CD4-positive, alpha-beta T cell treated with Interleukin-17A for 4 hours (primary cell): ENCODE results near the gene KRT71.
"Not testable (repeated sequence)": the region's sequence is repeated elsewhere in the genome, so short reads cannot be mapped to it uniquely, and the experiment has no call there.

Experiments used
- DNase-seq: peaks from one replicate; pipeline ENCODE4 v3.0.0-alpha.2; 2020; ENCODE audit warnings: mixed read lengths

The KRT71 gene

DNA sequence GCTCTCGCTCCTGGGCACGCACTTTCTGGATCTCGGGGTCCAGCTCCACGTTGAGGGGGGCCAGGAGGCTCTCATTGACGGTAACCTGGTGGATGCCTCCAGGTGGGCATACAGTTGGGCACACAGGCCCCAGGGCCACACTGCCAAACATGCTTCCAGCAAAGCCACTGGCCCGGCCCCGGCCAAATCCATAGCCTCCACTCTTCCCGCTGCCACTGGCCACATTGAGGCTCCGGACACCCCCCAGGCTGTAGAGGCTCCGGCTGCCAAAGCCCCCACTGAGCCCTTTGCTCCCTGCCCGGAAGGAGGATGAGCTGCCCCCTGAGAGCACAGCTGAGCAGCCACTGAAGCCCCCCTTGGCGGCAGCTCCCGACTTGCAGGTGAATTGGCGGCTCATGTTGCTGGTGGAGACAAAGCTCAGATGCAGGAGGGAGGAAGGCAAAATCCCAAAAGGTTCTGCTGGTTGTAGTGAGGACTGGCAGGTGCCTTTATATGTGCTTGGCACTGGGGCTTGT, at the start of gene KRT71:
Gene KRT71, minus strand, starts transcription at position 465 of the 515 bp plus-strand sequence. Its CDS starts 68 bp downstream, at position 397.
- DNase-seq: no peak

DNA sequence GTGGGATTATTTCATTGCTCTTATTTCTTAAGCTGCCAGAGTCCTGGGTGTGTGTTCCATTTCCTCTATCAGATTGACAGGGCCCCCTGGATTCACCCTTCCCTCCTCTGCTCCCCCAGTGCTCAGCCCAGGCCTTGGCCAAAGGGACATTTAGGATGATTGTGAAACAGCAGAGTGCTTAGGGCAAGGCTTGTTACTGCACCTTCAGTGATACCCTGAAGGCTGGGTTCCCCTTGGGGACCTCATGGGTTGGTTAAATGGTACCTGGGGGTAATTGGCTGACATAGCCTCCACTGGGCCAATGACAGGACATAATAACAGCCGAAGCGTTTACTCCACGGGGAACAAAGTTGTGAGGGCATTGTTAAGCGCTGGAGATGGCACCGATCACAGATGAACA, 49.6 kb upstream of the KRT71 start:
- no peak for DNase-seq

DNA sequence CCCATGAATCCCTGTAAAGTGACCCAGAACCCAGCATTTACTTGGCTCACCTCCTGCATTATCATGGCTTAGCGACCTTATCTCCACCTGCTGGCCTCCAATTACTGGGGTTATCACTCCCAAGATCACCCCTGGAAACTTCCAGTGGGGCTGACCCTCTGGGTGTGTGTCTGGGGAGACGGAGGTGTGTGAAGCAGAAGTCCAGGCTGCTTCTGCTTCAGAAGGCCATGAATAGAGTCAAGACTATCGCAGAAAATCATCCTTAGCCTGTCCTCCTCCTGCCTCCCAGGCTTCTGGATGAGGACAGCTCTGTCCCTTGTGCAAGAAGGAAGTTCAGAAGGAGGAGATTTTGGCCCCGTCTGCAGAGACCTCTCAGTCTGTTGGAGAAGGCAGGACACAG, 48.7 kb upstream of the KRT71 start:
- DNase-seq: no peak

DNA sequence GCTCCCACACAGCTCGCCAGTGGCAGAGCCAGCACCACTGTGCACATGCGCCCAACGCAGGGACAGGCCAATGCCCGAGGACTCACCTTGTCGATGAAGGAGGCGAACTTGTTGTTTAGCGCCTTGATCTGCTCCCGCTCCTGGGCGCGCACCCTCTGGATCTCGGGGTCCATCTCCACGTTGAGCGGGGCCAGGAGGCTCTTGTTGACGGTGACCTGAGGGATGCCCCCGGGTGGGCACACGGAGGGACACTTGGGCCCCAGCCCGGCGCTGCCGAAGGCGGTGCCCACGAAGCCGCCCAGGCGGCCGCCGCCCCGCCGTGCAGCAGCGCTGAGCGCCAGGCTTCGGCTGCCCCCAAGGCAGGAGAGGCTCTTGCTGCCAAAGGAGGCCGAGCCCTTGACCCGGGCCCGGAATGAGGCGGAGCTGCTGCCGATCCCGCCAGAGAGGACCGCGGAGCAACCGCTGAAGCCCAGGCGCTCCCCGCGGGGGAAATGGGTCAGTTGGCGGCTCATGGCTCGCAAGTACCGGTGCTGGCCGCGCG, 48.1 kb upstream of the KRT71 start, which contains the start of gene KRT72:
Gene KRT72, minus strand, starts transcription at position 523 of the 541 bp plus-strand sequence. Its CDS starts 11 bp downstream, at position 512.
- DNase-seq: no peak

DNA sequence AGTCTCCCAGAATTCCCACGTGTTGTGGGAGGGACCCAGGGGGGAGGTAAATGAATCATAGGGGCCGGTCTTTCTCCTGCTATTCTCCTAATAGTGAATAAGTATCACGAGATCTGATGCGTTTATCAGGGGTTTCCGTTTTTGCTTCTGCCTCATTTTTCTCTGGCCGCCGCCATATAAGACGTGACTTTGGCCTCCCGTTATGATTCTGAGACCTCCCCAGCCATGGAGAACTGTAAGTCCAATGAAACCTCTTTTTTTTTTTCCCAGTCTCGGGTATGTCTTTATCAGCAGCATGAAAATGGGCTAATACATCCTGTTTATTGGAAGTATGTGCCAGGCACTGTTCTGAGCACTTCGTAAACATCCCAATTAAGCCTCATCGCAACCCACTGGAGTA, 47.5 kb upstream of the KRT71 start:
- no peak for DNase-seq

DNA sequence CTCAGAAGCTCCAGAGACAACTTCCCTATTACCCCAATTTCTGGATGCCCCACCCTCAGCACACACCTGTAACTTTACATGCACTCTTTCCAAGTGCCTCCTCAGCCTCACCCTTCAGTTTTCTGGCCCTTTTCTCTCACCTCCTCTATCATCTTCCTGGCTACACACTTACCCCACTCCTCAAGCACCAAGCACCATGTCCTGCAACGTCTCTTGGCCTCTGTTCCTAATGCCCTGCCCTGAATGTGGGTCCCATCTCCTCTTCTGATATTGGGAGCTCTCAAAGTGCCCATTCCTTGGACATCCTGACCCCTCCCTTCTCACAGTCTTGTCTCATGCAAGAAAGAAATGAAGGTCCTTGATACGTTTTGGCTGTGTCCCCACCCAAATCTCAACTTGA, 47.1 kb upstream of the KRT71 start:
- no peak for DNase-seq

DNA sequence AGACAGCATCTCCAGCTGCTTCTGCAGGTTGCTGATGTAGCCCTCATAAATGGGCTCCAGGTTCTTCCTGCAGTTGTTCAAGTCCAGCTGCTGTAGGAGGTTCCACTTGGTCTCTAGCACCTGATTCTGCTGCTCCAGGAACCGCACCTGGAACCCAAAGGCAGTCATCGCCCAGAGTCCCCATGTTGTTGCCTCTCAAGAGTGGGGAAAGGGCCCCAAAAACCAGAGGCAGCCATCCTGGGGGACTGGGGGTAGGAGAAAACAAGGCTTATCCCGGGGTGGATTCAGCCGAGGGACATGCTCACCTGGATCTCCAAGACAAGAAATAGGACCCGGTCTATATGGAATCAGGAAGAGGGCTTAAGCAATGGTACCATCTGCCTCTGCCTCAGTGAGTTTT, 46.0 kb upstream of the KRT71 start:
- DNase-seq: no peak

DNA sequence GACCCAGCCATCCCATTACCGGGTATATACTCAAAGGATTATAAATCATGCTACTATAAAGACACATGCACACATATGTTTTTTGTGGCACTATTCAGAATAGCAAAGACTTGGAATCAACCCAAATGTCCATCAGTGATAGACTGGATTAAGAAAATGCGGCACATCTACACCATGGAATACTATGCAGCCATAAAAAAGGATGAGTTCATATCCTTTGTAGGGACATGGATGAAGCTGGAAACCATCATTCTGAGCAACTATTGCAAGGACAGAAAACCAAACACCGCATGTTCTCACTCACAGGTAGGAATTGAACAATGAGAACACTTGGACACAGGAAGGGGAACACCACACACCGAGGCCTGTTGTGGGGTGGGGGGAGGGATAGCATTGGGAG, 41.3 kb upstream of the KRT71 start:
- DNase-seq: not testable (repeated sequence)

DNA sequence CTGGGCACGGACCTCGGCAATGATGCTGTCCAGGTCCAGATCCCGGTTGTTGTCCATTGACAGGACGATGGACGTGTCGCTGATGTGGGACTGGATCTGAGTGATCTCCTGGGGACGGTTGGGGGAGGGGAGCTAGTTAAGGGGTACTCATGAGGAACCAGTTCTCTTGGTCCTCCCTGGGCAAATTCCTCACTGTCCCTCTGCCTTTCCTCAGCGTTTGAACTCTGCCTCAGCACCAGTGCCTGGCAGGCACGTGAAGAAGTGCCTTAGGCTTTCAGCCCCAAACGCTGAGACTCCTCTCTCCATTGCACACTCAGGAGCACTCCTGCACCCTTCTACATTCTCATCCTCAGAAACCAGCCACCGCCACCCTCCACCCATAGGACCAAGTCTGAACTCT, 38.6 kb upstream of the KRT71 start:
- DNase-seq: no peak

DNA sequence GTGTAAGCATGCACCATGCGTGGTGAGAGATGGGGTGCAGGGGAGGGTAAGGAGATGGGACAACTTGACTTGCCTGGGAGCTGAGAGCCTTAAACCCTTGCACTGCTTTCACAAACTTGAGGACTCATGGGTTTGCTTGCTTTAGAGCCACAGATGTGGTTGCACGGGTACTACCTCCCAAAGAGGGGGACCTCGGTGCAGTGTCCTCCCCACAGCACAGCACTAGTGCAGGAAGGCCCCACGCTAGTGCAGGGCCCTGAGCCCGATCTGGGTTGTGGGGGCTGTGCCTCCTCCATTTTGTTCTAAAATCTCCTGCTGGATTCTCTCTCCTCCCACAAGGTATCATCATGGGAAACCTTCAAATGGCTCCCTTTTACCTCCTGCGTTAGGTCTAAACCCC, 37.1 kb upstream of the KRT71 start:
- DNase-seq: no peak

DNA sequence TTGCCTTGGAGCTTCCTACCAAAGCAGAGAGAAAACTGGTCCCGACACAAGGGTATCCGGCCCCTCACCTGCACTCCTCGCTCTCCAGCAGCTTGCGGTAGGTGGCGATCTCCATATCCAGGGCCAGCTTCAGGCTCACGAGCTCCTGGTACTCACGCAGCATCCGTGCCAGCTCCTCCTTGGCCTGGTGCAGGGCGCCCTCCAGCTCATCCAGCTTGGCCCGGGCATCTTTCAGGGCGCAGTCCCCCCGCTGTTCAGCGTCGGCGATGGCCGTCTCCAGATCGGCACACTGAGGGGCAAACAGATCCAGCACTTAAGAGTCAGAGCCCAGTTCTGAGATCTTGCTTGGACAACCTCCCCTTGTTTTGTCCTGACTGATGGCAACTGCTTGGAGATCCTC, 34.6 kb upstream of the KRT71 start:
- no peak for DNase-seq

DNA sequence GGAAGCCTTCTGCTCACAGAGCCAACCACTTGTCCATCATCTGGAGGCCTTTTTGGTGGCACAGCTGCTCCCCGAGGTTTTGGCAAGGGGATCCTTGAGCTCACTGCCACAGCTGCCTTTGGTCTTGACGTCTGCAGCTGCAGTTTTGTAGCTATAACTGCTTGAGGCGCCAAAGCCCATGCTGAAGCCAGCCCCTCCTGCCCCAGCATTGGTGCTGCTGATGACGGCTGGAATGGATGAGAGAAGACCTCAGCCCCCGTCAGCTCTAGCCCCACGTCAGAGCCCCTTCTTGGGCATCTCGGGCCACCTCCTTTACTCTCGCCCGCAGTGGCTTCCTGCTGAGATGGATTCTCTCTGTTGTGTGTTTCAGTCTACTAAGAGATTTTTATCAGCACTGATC, 33.0 kb upstream of the KRT71 start:
- DNase-seq: peak; percentile 72

DNA sequence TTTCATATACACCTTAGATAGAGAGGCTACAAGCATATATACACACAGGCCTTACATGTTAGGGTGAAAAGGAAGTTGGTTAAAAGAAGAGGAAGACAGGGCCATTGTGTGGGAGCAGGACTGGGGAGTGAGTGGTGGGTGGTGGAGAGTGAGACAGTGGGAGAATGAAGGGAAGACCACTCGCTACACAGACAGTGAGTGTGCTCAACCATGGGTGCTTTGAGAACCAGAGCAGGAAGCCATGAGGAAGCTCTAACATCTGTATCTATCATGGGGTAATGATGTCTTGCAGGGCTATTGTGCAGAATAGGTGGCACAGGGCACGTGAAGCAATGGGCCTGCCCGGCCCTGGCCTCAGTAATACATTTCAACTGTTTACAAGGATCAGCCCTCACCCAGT, 32.1 kb upstream of the KRT71 start:
- no peak for DNase-seq

DNA sequence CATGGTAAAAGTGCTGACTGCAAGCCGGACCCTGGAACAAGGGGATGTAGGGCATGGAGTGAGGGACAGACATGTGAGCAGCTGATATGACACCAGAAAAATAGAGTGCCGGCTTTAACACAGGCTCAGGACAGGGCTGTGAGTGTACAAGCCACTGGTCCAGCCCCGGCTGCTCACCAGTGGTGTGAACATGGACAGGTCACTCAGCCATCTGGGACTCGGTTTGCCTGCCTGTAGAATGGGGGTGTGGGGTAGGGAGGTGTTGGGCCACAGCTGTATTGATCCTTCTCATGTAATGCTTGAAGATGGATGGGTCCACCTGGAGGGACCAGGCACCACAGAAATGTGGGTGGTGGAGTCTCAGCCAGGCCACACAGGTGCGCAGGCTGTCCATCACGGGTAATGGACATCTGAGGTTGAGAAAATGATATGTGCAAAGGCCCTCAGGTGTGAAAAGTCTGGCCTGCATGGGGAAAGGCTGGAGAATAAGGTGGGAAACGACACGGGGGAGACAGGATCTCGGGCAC, 31.3 kb upstream of the KRT71 start:
- DNase-seq: no peak

DNA sequence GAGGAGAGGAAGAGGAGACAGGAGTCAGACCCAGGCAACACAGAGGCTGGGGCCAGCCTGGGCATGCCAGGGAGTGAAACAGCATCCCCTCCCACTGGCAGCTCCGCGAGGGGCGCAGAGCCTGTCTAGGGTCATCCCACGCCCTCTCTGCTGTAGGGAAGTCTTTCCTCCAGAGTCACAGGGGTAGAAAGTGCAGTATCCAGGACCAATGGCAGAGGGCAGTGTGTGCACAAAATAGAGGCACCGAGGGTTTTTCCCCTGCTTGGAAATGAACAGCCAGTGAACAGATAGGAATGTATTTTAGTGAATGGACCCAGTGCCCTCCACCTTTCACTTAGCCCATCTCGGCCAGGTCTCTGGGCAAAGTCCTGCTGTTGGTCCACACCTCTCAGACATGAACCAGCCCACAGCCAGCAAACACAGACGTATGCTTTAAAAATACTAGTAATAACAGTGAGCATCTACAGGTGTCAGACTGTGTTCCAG, 30.1 kb upstream of the KRT71 start:
- peak; percentile 75 for DNase-seq

DNA sequence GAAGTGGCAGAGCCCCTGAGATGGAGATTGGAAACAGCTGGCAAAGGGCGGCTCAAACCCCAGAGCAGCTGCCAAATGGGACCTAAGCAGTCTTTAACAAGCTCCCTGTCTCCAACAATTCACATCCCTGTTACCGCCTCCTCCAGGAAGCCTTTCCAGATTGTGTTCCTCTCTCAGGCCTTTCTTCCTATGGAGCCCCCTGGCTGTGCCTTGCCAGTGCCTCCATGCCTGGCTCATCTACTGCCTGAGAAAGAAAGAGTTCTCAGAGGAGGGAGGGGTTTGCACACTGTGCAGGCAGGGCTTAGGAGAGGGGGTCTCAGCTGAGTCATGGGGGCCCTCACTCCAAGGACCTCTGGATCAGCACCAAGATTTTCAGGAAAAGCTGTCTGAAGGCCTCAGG, 29.5 kb upstream of the KRT71 start:
- DNase-seq: no peak

DNA sequence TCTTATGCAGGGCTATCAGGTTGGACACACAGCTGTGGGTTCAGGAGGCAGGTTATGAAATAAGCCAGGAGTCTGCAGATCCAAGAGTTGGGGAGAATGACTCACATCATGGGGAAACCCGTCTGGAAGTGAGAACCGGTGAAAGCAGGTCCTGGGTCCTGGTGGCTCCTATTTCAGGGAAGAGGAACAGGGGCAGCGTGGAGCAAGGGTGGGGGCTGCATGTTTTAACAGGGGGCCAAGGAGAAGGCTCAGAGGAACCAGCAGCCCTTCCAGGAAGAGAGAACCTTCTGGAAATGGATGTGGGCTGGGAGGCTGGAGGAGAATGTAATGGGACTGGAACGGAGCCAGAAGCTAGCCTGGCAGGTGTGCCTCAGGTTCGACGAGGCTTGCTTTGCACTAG, 28.5 kb upstream of the KRT71 start:
- no peak for DNase-seq

DNA sequence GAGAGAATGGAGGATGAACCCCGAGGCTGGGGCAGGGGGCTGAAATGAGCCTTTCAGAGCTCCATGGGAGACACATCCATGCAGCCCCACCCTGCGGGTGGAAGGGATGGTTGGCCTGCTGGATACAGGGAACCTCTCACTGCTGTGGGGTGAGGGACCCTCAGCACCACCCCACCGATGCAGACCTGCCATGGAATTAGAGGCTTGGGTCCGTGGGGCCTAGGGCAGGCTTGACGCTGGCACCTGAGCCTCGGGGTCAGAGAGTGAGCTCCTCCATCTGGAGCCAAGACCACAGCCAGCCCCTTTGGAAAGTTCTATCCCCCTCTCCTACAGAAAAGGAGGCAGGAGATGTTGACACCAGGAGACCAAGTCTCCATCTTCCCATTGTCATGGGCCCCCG, 28.1 kb upstream of the KRT71 start:
- DNase-seq: no peak

DNA sequence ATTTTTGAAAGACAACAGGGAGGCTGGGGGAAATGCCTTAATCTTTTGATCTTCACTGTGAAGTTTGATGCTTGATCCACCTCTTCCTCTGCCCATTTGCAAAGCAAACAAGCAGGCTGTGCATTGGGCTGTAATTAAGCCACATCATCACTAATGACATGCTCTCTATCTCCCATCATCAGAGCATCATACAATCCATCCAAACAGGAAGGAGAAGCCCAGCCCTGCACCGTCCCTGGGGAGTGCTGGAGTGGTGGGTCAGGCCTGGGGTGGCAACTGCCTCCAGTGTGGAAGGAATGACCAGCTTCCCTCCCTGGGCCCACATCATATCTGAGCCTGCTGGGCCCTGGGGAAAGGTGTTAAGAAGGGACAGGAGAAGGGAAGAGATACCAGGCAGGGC, 27.6 kb upstream of the KRT71 start:
- no peak for DNase-seq

DNA sequence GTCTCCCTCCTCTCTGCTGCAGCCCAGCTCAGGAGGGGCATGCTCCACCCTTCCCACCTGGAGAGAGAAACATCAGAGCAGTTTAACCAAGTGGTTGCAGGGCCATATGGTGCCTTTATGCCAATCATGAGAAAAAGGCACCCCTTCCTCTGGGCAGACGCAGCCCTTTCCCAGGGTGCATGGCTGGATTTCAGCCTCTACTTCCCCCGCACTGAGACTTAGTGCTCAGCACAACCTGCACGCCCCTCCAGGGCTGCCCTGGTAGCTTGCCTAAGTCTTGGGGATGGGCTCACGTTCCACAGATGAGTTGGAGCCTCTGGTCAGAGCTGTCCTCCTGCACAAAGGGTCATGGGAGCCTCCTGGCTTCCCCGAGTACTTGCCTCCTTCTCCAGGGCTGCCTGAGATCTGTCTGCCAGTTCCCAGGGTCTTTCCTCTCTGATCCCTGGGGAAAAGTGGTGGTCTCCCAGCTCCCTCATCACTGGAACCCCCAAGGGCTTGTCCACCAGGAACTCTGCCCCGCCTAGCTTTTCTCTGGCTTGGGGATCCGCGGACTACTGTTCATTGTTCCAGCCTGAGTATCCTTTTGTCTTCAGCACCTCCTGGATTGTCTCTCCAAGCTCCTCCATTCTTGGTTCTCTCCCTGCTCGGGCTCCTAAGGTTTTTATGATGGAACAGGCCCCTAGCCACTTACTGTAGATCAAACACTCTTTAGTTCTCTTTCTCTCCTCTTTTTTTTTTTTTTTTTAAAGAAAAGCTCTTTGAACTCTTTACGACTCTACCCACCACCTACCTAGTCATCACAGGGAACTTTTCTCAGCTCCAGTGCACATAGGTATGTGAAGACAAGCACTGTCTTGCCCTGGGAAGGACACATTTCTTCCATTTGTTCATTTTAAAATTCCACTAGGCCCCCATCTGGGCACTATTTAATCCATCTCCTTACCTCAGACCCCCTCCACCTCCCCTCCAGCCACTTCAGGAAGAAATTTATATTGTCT, 26.8 kb upstream of the KRT71 start:
- DNase-seq: no peak

DNA sequence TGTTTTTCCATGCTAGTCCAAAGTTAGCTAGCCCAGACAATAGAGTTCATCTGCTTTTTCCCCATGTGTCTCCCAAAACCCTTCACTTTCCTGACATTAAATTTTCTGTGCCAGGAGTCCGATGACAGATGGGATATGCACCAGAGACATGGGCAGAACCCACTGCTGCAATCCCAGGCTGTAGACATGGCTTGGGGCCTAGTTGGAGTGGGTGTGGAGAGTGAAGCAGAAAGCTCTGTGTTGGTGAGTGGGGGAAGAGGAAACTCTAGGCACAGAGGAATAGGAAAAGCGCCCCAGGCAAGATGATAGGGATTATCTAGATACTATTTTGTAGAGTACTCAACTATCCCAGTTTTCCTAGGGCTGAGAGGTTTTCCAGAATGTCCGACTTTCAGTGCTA, 25.5 kb upstream of the KRT71 start:
- DNase-seq: no peak

DNA sequence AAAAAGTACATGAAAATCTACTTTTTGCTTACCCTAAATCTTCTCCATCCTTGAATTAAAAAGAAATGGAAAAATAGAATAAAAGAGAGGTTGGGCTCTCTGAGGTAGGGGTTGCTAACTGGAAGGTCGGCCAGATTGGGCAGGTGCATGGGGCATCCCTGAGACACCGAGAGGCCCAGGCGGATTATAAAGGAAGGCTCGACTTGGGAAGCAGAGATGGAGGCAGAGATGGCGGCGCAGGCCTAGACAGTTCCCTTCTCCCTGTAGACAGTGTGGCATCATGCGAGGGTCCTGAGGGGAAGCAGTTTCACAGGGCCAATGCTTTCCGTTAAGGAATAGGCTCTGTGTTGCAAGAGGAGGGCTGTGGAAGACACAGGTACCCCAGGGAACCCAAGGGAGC, 24.4 kb upstream of the KRT71 start:
- DNase-seq: no peak

DNA sequence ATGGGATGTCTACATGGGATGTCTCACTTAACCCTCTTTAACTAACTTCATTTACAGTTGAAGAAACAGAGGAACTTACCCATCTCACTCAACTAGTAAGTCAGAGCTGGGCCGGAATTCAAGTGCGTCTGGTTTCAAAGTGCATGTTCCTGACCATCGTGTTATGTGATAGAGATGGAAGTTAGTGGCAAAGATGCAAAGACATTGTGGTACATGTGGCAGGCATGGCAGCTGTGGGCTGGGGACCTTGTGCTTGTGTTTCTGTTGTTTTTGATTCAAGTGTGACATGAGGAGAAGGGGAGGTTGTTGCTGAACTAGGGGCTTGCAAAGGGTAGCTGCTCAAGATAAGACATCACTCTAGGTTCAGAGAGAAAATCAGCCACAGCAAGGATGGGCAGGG, 23.0 kb upstream of the KRT71 start:
- no peak for DNase-seq

DNA sequence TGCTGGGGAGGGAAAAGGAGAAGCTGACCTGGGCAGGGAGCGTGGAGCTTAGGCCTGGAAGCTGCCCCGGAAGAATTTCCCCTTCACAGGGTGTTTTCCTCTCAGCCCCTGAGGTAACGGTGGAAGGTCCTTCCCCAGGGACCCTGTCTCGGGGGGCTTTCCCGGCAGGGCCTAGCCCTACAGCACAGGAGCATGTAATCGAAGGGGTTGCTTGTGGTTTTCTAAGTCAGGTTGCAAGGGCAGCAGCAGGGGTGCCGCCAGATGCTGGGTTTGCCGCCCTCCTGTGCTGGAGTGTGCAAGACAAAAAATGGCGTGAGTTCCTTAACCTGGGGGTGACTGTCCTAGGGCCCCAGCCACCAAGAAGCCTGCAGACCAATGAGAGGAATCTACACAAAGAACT, 22.3 kb upstream of the KRT71 start:
- DNase-seq: no peak
